HCT116 (cell line): ENCODE data around the gene PGLYRP3.

Source experiments
- EZH2 ChIP-seq: fragments of 200-600 bp; sonication (generic); IDR thresholded peaks from 2 replicates; pipeline ENCODE4 v1.6.1; 2017; ENCODE audit warnings: antibody characterized with exemption, mixed run types
- EZH2phosphoT487 ChIP-seq: fragments of 200-600 bp; IDR thresholded peaks from 2 replicates; pipeline ENCODE4 v1.6.1; 2018; ENCODE audit warnings: antibody characterized with exemption, borderline replicate concordance
- POLR2A ChIP-seq: IDR thresholded peaks from 2 replicates; pipeline ENCODE4 v1.7.0; 2011; ENCODE audit warnings: borderline replicate concordance; ENCODE audit not compliant: insufficient read depth, insufficient read length; ENCODE audit errors: extremely low read depth
- RAD21 ChIP-seq: IDR thresholded peaks from 2 replicates; pipeline ENCODE4 v1.6.1; 2012; ENCODE audit warnings: low read depth, mild to moderate bottlenecking
- TCF7L2 ChIP-seq: IDR thresholded peaks from 2 replicates; pipeline ENCODE4 v1.7.0; 2011; ENCODE audit warnings: borderline replicate concordance, inconsistent platforms; ENCODE audit not compliant: insufficient read depth, insufficient read length; ENCODE audit errors: extremely low read depth
- YY1 ChIP-seq: IDR thresholded peaks from 2 replicates; pipeline ENCODE4 v1.6.1; 2011; ENCODE audit warnings: low read length, low read depth, moderate library complexity, mild to moderate bottlenecking; ENCODE audit not compliant: insufficient replicate concordance; ENCODE audit errors: extremely low read depth
- ZBTB33 ChIP-seq: IDR thresholded peaks from 2 replicates; pipeline ENCODE4 v1.6.1; 2011; ENCODE audit warnings: mild to moderate bottlenecking, low read length, moderate library complexity; ENCODE audit not compliant: insufficient replicate concordance; ENCODE audit errors: extremely low read depth
- ZNF274 ChIP-seq: fragments of 200-500 bp; sonication (Bioruptor generic); IDR thresholded peaks from 2 replicates; pipeline ENCODE4 v1.6.1; 2014; ENCODE audit warnings: mild to moderate bottlenecking, low read depth, low read length, inconsistent platforms
- TF ChIP-seq, protein P1 (sequence below), 3 experiments: fragments of 200-600 bp in 1 of 3; sonication (generic) in 1 of 3; IDR thresholded peaks in 2 of 3; conservative IDR thresholded peaks in 1 of 3; 2 replicates each; pipeline ENCODE4 v1.5.1; 2012 to 2017; ENCODE audit warnings: low read depth in 2 of 3, low read length in 2 of 3, antibody characterized with exemption in 1 of 3, borderline replicate concordance in 1 of 3, control low read depth in 1 of 3, mild to moderate bottlenecking in 1 of 3, mixed read lengths in 1 of 3, mixed run types in 1 of 3, moderate library complexity in 1 of 3; ENCODE audit not compliant: insufficient read depth in 1 of 3

DNA sequence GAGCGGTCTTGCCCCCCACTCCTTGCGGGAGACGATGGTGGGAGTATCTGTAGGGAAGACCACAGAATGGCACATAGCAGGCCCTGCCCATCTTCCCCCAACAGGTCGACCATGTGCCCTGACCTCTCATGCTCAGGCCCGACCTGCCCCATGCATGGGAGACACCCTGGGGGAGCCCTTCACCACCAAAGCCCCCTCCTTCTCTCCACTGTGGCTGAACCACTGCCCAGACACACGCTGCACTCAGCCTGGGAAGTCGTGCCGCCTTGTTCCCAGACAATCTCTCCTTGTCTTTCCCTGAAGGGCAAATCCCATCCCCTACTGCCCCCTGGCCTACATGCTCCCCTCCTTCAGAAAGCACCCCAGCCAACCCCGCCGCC, 5.5 kb downstream of the PGLYRP3 start:
- TF ChIP-seq YY1: no peak
- no peak for TF ChIP-seq POLR2A
- TF ChIP-seq EZH2phosphoT487: no peak
- no peak for TF ChIP-seq ZBTB33
- TF ChIP-seq EZH2: no peak
- TF ChIP-seq, protein P1, sequence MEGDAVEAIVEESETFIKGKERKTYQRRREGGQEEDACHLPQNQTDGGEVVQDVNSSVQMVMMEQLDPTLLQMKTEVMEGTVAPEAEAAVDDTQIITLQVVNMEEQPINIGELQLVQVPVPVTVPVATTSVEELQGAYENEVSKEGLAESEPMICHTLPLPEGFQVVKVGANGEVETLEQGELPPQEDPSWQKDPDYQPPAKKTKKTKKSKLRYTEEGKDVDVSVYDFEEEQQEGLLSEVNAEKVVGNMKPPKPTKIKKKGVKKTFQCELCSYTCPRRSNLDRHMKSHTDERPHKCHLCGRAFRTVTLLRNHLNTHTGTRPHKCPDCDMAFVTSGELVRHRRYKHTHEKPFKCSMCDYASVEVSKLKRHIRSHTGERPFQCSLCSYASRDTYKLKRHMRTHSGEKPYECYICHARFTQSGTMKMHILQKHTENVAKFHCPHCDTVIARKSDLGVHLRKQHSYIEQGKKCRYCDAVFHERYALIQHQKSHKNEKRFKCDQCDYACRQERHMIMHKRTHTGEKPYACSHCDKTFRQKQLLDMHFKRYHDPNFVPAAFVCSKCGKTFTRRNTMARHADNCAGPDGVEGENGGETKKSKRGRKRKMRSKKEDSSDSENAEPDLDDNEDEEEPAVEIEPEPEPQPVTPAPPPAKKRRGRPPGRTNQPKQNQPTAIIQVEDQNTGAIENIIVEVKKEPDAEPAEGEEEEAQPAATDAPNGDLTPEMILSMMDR (IDR thresholded peaks at IDR 0.05 in 2 of 3, conservative IDR thresholded peaks at IDR 0.05 in 1 of 3; ENCODE audit: borderline replicate concordance in 1 of 3, insufficient read depth in 1 of 3, low read depth in 2 of 3, low read length in 2 of 3): no peak
- no peak for TF ChIP-seq TCF7L2
- no peak for TF ChIP-seq RAD21
- TF ChIP-seq ZNF274: no peak
